Lower leg skin (tissue), 3 donors: ENCODE results near the gene PLA2G2F.

Source experiments
- POLR2A ChIP-seq, 2 donors: fragments of 450-650 bp; IDR thresholded peaks; one replicate each; pipeline ENCODE4 v1.6.1; 2016 to 2017; ENCODE audit warnings: antibody characterized with exemption in 2 of 2, mild to moderate bottlenecking in 1 of 2, moderate library complexity in 1 of 2
- TF ChIP-seq, protein P1 (sequence below), 3 donors: fragments of 450-650 bp; IDR thresholded peaks; one replicate each; pipeline ENCODE4 v1.5.1; 2016; ENCODE audit warnings: antibody characterized with exemption in 3 of 3, mild to moderate bottlenecking in 3 of 3, moderate library complexity in 2 of 3

DNA sequence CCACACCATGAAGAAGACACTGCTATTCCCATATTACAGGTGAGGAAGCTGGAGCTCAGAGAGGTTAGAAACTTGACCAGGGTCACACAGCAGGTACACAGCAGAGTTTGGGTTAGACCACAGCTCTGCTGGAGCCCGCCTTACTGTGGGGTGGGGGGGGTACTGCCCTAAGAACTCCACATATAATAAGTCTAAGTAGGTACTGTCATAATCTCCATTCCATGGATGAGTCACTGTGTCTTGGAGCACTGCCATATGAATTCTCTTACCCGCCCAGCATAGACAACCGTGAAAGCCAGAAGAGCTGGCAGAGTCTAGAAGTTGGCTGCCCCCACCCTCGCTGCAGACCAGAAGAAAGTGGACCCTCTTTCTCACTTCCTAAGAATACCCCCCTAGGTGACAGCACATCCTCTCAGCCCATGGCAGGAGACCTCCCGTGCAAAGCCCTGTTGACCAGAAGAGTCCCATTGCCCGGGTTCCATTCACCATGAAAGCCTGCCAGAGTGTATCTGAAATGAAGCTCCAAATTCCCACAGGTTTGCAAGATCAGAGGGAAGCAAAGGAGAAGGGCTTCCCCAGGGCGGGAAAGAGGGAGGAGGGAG lies 14.6 kb upstream of the PLA2G2F start:
- TF ChIP-seq POLR2A (IDR thresholded peaks at IDR 0.05): no peak
- TF ChIP-seq, protein P1, sequence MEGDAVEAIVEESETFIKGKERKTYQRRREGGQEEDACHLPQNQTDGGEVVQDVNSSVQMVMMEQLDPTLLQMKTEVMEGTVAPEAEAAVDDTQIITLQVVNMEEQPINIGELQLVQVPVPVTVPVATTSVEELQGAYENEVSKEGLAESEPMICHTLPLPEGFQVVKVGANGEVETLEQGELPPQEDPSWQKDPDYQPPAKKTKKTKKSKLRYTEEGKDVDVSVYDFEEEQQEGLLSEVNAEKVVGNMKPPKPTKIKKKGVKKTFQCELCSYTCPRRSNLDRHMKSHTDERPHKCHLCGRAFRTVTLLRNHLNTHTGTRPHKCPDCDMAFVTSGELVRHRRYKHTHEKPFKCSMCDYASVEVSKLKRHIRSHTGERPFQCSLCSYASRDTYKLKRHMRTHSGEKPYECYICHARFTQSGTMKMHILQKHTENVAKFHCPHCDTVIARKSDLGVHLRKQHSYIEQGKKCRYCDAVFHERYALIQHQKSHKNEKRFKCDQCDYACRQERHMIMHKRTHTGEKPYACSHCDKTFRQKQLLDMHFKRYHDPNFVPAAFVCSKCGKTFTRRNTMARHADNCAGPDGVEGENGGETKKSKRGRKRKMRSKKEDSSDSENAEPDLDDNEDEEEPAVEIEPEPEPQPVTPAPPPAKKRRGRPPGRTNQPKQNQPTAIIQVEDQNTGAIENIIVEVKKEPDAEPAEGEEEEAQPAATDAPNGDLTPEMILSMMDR (IDR thresholded peaks at IDR 0.05): no peak
